ENCODE results near the gene DUSP7. TPM values are rescaled to one million over a fixed set of nuclear protein-coding genes. Genes with fewer than 3 reads are reported as not detected.

The DUSP7 gene
- total RNA-seq, 1 experiment from 2014 or later, result 9.9 TPM

DNA sequence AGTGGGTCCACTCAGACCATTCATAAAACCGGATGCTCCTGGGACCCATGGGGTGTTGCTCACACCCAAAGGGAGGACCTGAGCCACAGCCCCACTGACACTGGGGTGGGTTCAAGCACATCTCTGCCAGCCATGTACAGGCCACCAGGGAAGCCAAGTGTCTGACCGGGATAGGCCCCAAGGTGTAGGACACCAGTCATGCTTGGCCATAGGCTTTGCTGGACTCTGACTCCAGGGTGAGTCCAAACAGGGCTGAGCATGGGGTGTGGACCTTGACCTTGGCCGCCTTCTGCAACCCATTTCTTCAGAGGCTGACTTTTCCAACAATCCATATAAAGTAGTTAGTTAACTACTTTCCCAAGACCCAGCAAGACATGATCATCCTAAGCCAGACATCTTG, 31.4 kb upstream of the DUSP7 start:
- Histone ChIP-seq H3K9me3 (no peaks in the 10 kb centered on the region), H3K36me3 (ENCODE audit: control insufficient read depth, insufficient read depth, low read length) (no peaks in the 10 kb centered on the region), H3K4me3 (ENCODE audit: low read depth, low read length) (no peak overlapping the region), H3K27me3 (replicated peaks; ENCODE audit: control insufficient read depth, insufficient read depth, low read length) (no peaks in the 10 kb centered on the region), H3K4me1 (0 out of 2 replicates have a peak, but pooled peaks cover 4% of the 10 kb centered on the region)
- H3K4me1 Mint-ChIP-seq (ENCODE audit: low read depth, unreplicated experiment), result no peaks in the 10 kb centered on the region
- TF ChIP-seq, protein P1, sequence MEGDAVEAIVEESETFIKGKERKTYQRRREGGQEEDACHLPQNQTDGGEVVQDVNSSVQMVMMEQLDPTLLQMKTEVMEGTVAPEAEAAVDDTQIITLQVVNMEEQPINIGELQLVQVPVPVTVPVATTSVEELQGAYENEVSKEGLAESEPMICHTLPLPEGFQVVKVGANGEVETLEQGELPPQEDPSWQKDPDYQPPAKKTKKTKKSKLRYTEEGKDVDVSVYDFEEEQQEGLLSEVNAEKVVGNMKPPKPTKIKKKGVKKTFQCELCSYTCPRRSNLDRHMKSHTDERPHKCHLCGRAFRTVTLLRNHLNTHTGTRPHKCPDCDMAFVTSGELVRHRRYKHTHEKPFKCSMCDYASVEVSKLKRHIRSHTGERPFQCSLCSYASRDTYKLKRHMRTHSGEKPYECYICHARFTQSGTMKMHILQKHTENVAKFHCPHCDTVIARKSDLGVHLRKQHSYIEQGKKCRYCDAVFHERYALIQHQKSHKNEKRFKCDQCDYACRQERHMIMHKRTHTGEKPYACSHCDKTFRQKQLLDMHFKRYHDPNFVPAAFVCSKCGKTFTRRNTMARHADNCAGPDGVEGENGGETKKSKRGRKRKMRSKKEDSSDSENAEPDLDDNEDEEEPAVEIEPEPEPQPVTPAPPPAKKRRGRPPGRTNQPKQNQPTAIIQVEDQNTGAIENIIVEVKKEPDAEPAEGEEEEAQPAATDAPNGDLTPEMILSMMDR (IDR thresholded peaks at IDR 0.05; ENCODE audit: insufficient read depth in 1 of 2, low read depth in 1 of 2, low read length in 1 of 2, severe bottlenecking in 1 of 2, unreplicated experiment in 1 of 2), result no peak
- no peak for DNase-seq
- POLR2A ChIA-PET, result no interaction called here
- BruUV-seq (replicated peaks), result no TSS peak
- H3K27me3 Mint-ChIP-seq (ENCODE audit: insufficient read depth, unreplicated experiment), result no peaks in the 10 kb centered on the region
- H3K36me3 Mint-ChIP-seq (ENCODE audit: insufficient read depth, unreplicated experiment), result peaks cover 5% of the 10 kb centered on the region
- no peak overlapping the region for H3K27ac Mint-ChIP-seq (ENCODE audit: unreplicated experiment)
- intact Hi-C loops (cut with micrococcal nuclease; ENCODE audit: unreplicated experiment), result no loop called here
- CTCF ChIA-PET, result no interaction called here
- no peaks in the 10 kb centered on the region for H3K9me3 Mint-ChIP-seq (ENCODE audit: unreplicated experiment)
- H3K4me3 Mint-ChIP-seq (ENCODE audit: unreplicated experiment), result no peak overlapping the region

DNA sequence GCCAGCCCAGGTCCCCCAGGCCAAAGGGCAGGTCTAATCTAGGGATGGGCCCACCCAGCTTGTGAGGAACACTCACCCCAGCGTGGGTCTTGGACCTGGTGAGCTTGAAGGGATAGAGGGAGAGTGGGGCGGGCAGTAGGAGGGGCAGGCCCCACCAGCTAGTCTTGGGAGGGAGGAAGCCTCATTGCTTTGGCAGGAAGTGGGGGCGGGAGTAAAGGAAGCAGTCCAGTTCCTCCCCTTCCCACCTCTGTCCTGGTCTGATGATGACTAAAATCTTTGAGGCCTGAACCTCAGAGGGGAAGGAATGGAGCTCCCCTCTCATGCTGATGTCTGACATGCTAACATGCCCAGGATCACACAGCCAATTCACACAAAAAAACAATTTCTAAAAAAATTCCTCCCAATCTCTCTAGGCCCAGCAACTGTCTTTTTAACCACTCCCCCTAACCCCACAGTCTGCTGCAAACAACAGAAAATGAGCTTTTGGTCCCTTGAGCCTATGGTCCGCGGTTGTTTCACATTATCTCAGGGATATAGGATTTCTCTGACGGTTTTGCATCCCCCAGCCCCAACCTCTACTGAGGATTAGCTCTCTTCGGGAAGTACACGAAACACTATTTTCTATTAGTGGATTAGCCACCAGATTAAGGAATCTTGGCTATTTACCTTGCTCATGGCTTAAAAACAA, 30.7 kb upstream of the DUSP7 start:
- Mint-ChIP-seq H3K27me3 (ENCODE audit: insufficient read depth, unreplicated experiment) (no peaks in the 10 kb centered on the region), H3K9me3 (ENCODE audit: unreplicated experiment) (no peaks in the 10 kb centered on the region), H3K4me1 (ENCODE audit: low read depth, unreplicated experiment) (no peaks in the 10 kb centered on the region), H3K4me3 (ENCODE audit: unreplicated experiment) (no peak overlapping the region), H3K27ac (ENCODE audit: unreplicated experiment) (no peak overlapping the region), H3K36me3 (ENCODE audit: insufficient read depth, unreplicated experiment) (peaks cover 5% of the 10 kb centered on the region)
- ChIA-PET POLR2A (interaction anchor here (0.5 kb wide), 1 partner anchor 37 kb away, joined by 3 read pairs; no protein-coding TSS in a partner anchor), CTCF (no interaction called here)
- BruUV-seq (replicated peaks), result no TSS peak
- no peak for DNase-seq
- Histone ChIP-seq H3K4me1 (0 out of 2 replicates have a peak, but pooled peaks cover 4% of the 10 kb centered on the region), H3K36me3 (ENCODE audit: control insufficient read depth, insufficient read depth, low read length) (no peaks in the 10 kb centered on the region), H3K9me3 (no peaks in the 10 kb centered on the region), H3K4me3 (ENCODE audit: low read depth, low read length) (no peak overlapping the region), H3K27me3 (replicated peaks; ENCODE audit: control insufficient read depth, insufficient read depth, low read length) (no peaks in the 10 kb centered on the region)
- TF ChIP-seq, protein P1 (IDR thresholded peaks at IDR 0.05; ENCODE audit: insufficient read depth in 1 of 2, low read depth in 1 of 2, low read length in 1 of 2, severe bottlenecking in 1 of 2, unreplicated experiment in 1 of 2), result no peak
- intact Hi-C loops (cut with micrococcal nuclease; ENCODE audit: unreplicated experiment), result no loop called here

DNA sequence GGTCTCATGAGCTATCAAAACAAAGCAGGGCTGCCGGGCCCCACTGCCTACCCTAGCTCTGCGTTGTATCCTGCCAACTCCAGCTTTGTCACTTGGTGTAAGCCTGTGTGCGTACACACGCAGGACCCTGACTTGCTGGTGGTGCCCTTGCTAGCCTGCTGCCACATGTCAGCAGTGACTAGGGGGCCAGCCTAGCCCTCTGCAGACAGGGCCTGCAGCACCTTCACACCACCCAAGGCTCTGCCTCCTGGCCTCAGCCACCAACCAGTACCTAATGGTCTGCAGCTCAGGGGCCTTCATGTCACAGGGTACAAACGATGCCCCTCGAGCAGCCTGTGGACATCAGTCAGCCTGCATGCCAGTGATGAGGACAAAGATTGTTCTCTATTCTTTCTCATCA, 30.1 kb upstream of the DUSP7 start:
- peaks cover 4% of the 10 kb centered on the region; the same call in 1 of the 2 replicates for H3K4me1 ChIP-seq
- ChIA-PET CTCF (no interaction called here), POLR2A (interaction anchor here (0.5 kb wide), 1 partner anchor 36 kb away, joined by 3 read pairs; no protein-coding TSS in a partner anchor)
- Mint-ChIP-seq H3K27me3 (ENCODE audit: insufficient read depth, unreplicated experiment) (no peaks in the 10 kb centered on the region), H3K27ac (ENCODE audit: unreplicated experiment) (no peak overlapping the region), H3K4me1 (ENCODE audit: low read depth, unreplicated experiment) (peaks cover 2% of the 10 kb centered on the region), H3K4me3 (ENCODE audit: unreplicated experiment) (no peak overlapping the region), H3K36me3 (ENCODE audit: insufficient read depth, unreplicated experiment) (peaks cover 5% of the 10 kb centered on the region), H3K9me3 (ENCODE audit: unreplicated experiment) (no peaks in the 10 kb centered on the region)
- intact Hi-C loops (cut with micrococcal nuclease; ENCODE audit: unreplicated experiment), result no loop called here
- H3K27me3 ChIP-seq (replicated peaks; ENCODE audit: control insufficient read depth, insufficient read depth, low read length), result no peaks in the 10 kb centered on the region
- no peak overlapping the region for H3K4me3 ChIP-seq (ENCODE audit: low read depth, low read length)
- no peaks in the 10 kb centered on the region for H3K9me3 ChIP-seq
- no TSS peak for BruUV-seq (replicated peaks)
- TF ChIP-seq, protein P1 (IDR thresholded peaks at IDR 0.05; ENCODE audit: insufficient read depth in 1 of 2, low read depth in 1 of 2, low read length in 1 of 2, severe bottlenecking in 1 of 2, unreplicated experiment in 1 of 2), result no peak
- H3K36me3 ChIP-seq (ENCODE audit: control insufficient read depth, insufficient read depth, low read length), result no peaks in the 10 kb centered on the region
- DNase-seq, result no peak
